HG02798 (cell line): ENCODE results near the gene DNAJB6.

Experiments used
- ATAC-seq: cut with Tn5 transposase; IDR thresholded peaks from one replicate; pipeline ENCODE4 v1.9.1; 2021; ENCODE audit warnings: mild to moderate bottlenecking; ENCODE audit not compliant: unreplicated experiment, poor library complexity

Gene DNAJB6

DNA sequence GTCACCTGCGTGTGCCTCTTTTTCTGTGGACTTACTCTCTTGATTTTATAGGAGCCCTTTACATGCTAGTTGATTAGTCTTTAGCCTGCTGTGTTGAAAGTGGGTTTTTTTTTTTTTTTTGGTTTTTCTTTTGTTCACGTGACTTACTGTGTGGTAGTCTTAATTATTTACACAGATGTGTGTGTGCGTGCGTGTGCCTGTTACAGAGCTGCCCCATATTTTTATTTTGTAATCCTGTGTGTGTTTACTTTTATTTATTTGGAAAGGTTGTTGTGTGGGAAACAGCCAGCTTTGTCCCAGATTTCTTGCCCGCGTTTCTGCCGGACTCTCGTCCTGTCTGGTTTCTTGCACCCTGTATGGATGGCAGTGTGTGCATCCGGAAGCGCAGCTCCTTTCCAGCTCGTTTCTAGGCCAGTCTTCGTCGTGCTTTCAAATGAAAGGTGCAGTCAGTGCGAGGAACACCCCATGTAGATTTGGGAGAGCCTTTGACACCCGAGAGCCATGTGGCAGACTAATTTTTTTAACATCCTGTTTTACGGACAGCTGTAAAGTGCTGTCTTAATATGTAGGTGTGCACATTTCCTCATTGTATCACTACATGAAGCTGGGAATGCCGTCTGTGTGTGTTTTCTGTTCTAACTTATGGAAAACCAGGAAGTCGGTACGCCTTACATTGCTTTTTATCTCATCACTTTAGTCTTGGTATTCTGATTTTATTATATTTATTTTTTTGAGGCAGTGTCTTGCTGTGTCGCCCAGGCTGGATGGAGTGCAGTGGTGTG is 55.6 kb downstream of the DNAJB6 start:
- no peak for ATAC-seq

DNA sequence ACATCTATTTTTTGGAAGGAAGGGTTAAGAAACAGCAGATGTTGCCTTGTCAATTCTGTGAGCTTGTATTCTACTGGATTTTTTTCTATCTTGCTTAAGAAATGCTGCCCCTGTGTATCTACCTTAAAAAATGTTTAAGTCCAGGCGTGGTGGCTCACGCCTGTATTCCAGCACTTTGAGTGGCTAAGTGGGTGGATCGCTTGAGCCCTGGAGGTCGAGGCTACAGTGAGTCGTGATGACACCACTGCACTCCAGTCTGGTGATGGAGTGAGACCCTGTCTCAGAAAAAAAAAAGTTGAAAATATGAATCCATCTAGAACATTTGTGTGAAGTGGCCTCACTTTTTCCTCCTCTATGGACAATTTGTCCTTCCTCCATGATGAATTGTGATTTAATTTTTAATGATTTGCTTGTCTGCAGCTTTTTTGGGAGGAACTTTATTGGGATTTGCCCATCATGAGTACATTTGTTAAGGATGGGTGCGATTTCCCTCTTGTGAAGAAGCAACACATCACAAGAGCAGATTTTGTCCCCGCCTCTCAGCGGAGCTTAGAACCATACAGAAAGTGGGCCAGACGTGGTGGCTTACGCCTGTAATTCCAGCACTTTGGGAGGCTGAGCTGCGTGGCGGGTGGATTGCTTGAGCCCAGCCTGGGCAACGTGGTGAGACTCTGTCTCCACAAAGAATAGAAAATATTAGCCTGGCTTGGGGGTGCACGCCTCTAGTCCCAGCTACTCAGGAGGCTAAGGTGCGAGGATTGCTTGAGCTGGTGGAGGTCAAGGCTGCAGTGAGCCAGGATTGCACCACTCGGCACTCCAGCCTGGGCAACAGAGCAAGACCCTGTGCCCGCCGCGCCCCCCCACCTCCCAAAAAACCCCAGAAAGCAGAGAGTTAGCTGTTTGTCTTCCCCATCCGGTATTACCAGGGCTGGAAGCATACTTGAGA is 57.7 kb downstream of the DNAJB6 start:
- no peak for ATAC-seq

DNA sequence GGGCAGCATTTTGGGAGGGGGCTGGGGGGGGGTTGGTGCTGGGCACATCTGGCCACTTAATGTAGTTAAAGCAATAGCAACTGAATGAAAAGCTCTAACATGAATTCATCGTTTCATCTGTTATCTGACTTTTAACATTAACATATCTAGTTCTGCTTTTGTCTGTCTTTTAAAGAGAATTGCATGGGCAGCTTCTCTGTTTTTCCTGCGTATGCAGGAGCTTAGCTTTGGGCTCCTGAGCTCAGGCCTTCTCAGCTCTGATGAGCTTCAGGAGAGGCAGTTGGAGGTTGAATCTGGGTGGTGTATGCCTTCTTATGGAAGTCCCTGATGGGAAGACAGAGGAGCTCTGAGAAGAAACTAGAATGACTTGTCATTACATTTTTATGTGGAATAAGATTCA is 58.4 kb downstream of the DNAJB6 start:
- ATAC-seq = no peak

DNA sequence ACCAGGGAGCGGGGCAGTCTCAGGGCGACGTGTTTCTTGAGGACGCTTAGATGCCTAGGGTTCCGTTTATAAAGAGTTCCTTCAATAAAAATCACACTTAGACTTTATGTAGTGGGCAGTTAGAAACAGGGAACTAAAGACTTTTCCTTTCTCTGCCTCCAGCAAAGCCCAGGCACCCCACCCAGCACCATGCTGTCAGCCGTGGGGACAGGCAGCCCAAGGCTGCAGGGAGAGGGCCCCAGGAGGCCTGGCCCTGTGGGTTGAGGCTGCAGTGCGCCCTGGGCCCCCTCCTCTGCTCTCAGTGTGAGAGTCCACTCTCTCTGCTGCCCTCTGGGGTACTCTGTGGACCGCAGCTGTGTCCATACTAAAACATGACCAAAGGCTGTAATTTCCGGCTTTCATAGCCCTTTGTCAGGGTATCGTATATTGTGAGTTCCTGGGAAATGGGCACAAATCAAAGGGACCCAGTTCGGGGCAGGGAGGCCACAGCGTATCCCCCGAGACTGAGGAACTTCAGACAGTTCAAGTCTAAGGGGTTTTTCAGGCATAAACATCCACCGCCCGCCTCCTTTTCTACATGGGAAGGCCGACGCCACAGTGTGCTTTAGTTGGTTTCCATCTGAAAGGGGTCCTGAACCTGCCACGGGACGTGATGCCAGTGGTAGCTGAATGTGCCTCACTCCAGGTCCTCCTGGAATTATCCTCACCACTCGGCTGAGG is 59.7 kb downstream of the DNAJB6 start:
- ATAC-seq = no peak

DNA sequence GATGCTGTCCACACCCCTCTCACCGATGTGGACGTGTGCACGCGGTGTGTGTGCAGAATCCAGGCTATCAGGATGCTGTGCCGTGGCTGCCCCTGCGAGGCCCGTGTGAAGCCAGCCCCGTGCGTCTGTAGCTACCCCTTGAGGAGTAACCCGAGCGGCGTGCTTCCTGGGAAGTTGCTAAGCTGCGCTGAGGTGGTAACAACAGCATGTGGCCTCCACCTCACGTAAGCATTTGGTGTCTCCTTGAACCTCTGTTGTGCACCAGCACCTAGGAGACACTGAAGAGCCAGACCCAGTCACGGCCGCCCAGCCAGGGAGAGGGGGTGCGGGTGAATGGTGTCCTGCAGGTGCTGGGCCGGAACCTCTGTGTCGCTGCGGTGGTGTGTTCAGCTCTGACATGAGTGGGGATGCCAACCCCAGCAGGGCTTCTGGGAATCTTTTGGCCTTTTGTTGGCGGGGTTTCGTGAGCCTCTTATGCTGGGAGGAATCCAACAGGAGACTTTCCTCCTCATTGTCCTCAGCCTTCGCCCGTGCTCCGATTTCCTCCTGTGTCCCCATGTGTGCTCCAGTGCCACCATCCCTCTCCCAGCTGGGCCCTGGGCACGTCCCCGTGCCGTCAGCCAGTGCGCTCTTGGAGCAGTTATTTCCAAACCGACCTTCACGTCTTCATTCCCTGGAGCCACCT is 60.4 kb downstream of the DNAJB6 start:
- no peak for ATAC-seq

DNA sequence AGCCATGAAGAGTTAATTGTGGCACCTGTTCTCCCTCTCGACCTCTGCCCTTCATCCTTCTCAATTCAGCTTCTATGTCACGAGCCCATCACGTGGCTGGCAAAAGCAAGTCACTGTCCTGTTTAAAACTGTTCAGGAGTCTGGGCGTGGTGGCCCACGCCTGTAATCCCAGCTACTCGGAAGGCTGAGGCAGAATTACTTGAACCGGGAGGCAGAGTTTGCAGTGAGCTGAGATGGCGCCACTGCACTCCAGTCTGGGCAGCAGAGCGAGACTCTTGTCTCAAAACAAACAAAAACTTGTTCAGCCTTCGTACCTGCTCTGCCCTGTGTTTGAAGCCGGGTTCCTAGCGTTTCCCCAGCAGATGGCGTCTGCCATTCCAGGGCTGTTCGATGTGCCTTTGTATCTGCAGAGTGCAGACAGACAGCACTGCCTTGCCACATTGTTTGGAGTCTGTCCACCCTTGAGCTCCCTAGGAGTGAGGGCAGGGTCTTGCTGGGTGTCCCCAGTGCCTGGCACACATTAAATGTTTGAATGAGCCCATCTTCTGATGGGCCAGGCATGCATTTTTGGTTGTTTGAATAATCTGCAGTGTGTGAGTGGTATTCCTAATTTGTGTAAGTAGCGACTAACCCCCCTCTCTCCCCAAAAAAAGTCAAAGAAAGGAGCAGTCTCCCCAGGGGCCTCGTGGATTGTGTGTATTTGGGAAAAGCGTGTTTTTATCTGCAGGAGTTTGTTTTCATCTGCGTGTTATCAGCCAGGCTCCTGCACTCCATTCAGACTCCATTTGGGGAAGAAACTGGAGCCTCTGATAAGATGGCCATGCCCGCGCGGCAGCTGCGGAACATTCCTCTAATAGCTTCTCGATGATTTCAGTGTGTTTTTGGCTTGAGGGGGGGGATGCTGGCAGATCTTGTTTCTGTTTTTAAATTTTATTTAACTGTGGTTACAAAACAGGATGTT is 61.2 kb downstream of the DNAJB6 start:
- ATAC-seq = no peak

DNA sequence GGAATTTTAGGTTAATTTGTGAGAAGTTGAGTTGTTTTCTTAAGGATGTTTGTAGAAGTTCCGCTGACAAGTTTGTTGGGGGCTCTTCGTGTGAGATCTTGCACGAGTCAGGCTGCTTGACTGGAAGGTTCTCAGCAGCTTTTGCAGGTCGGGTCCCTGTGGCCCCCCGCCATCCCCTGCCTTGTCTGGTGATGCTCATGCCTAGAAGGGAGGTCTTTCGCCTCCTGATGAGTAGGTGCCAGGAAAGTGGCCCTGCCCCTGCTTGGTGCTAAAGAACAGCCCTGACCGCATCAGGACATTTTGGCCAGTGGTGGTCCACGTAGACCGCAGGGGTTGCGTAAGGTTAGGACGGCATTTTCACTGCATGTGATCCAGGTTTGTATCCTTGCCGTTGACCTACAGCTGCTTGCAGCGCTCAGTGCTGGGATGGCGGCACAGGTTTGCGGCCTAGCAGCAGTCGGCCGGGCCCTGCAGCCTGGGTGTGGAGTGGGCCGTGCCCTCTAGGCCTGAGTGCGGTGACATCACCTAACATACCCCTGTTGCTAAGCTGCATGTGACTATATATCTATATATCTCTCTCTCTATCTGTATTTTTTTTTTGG is 62.4 kb downstream of the DNAJB6 start:
- ATAC-seq = no peak

DNA sequence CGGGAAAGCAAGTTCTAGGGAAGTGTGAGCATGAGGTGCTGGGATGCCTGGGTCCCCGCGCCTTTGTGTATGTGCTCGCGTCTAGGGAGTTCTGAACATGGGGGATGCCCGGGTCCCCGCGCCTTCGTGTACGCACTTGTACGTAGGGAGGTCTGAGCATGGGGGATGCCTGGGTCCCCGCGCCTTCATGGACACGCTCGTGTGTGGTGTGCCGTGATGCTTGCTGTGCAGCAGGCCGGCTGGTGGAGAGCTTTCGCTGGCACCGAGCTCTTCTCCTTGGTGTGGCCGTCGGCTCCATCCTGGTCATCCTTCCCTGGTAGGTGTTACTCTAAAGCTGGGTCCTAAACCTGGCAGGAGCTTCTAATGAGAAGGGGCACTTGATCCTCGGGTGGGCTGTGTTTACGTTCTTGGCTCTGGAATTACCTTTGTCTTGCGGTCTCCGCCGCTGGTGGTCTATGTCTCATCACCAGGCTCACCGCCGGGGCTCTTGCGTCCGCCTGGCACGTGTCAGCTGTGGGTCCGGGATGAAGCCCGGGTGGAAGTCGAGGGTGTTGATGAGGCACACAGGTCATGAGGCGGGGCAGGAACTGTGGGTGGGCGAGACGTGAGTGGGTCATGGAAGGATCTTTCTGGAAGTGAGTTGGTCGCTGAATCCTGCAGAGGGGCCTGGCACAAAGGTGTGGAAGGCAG is 63.5 kb downstream of the DNAJB6 start:
- ATAC-seq = no peak

DNA sequence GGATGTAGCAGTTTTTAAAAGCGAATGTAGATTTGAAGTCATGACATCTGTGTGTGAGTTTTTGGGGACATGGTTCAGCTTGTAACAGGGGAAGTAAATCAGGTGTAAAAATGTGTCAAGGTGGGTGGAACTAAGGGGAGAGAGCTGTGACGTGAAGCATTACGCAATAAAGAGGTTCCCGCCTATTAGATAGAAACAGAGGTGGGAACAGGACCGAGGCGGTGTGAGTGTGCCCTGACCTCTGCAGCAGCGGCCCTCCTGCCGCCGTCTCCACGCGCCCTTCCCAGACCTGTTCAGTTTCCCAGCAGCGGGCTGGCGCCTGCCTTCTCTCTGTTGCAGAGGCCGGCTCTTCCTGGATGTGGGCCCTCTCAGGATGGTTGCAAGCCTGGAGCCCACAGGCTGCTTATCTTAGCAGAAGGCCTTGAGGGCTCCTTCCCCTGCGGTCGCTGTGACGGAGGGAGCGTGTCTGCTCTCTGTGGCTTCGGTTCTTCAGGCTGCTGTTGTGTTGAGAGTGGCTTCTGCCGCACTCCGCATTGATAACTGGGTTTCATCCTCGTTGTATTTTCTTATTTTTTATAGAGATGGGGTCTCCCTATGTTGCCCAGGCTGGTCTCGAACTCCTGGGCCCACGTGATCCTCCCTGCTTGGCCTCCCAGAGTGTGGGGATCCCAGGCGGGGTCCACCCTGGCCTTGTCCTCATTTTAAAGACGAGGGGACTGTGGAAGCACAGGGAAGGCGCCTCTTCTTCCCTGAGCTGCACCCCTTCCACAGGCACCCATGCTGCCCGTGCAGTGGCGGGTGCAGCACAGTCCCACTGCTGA is 65.0 kb downstream of the DNAJB6 start:
- no peak for ATAC-seq

DNA sequence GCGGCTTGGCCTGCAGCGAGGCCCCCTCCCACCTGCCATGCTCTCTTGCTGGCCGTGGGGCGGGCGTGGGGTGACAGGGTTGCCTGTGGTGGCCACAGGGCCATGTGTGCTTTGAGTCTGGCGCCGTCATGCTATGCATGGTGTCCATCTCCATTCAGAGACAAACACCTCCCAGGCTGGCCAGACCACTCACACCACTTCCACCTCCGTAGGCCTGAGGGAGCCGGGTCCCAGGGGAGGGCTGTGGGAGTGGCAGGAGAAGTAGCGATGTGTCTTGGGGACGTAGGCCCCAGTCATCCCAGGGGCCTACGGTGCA is 65.5 kb downstream of the DNAJB6 start:
- no peak for ATAC-seq

DNA sequence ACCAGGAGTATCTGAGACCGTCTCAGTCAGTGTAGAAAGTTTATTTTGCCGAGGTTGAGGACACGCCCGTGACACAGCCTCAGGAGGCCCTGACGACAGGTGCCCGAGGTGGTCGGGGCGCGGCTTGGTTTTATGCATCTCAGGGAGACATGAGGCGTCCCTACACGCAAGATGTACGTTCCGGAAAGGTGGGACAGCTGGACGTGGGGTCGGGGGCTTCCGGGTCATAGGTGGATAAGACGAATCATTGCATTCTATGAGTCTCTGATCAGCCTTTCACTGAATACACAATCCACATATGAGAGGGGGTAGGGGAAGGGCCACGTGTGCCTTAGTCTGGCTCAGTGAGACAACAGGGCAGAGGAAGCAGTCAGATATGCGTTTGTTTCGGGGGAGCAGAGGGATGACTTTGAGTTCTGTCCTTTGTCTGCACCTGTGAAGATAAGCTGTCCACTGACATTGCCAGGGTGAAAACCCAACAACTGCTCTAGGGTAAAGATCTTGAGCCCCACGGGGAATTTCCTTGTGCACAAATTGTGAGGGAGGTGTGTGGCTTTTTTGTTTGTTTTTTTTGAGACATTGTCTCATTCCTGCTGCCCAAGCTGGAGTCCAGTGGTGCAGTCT is 66.2 kb downstream of the DNAJB6 start:
- no peak for ATAC-seq

DNA sequence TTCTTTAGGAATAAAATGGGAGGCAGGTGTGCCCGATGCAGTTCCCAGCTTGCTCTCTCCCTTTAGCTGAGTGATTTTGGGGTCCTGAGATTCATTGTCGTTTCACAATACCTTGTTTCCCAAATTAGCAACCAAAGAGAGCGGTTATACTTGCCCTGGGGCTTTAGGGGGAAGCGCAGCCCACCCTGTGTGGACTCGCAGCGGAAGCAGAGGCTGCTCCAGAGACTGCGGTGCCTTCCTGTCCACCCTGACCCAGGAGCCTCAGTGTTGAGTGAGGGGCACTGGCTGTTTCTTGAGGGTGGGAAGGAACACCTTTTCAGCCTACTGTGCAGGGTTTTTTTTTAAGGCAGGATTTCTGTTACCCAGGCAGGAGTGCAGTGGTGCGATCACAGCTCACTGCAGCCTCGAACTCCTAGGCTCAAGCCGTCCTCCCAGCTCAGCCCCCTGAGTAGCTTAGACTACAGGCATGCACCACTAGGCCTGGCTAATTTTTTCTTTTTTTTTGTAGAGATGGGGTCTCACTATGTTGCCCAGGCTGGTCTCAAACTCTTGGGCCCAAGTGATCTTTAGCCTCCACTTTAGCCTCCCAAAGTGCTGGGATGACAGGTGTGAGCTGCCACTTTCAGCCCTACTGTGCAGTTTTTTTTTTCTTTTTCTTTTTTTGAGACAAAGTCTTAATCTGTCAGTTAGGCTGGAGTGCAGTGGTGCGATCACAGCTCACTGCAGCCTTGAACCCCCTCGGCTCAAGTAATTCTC is 67.0 kb downstream of the DNAJB6 start:
- no peak for ATAC-seq

DNA sequence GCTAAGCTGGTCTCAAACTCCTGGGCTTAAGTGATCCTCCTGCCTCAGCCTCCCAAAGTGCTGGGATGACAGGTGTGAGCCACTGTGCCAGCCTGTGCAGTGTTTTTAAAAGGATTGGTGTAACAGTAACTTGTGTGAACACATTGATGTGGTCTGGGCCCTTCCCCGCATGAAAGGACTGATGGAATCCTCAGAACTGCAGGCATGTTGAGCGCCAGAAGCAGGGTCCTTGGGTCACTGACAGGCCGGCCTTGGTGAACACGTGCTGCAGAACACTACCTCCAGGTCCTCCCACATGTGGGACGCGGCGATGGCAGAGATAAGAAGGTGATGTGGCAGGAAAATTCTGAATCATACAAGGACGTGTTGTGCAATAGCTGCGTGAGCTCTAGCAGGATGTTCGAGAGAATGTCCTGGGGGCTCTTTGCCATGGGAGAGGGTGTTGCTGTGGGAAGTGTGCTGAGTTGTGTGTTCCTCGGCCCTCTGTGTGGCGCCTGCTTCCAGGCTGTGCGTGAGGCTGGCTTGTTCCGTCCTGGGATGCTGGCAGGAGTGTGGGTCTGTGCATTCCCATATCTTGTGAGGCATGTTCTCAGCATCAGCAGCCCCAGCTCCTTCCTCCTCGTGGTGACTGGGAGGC is 68.2 kb downstream of the DNAJB6 start:
- ATAC-seq = no peak

DNA sequence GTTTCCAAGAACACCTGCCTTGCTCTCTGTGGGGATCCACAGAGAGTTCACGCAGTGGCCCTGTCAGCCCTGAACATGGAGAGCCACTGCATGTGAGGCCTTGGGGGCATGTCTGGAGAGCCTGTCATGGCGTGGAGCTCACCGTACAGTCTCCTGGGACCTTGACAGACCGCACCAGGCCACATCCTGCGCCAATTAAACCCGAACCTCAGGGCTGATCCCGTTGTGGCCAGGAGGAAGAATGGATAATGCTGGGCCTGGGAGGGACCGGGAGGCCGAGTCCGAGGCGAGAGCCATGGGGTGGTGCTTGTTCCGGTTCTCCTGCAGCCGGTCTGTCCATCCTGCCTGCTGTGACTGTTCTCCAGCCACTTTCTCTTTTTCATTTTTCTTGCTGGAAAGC is 68.7 kb downstream of the DNAJB6 start:
- ATAC-seq = no peak

DNA sequence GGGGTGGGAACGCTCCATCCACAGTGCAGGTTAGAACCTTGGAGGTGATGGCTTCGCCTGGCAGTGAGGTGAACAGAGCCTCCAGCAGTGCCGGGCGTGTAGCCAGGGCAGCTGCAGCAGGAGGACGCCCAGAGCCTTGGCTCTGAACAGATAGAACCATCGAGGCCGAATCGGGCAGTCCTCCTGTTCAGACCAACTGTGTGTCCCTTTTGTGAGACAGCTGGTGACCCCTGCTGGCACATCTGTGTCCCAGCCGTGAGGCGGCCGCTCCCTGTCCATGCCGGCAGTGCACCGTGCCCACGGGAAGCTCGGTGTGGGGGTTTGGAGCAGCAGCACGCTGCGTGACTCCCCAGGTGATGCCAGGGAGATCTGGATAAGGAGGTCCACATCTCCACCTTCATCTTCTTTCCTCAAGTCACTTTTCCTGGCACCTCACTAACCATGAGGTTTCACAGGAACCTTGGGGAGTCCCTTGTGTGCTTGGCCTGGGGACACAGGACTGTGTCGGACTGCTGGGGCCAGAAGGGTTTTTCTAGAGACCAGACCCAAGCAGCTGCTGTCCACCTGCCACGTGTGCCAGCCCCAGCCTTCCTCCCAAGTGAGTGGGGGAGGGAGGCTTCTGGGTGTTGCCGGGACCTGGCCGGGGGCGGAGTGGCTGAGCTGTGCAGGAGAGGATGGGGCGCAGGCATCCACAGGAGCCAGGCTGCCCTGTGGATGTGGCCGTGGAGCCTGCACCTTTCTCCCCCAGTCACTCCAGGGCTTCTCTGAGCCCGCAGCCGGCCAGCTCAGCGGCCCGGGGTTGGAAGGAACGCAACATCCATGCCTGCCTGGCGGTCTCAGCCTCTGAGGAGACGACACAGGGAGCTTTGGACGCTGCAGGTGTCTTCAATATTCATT is 69.4 kb downstream of the DNAJB6 start:
- no peak for ATAC-seq
